HG03175 (cell line): ENCODE measurements around the gene TMPRSS6.

ENCODE experiments used
- ATAC-seq: cut with Tn5 transposase; IDR thresholded peaks from one replicate; pipeline ENCODE4 v1.9.1; 2021; ENCODE audit warnings: mild to moderate bottlenecking, moderate library complexity; ENCODE audit not compliant: unreplicated experiment

Gene TMPRSS6

DNA sequence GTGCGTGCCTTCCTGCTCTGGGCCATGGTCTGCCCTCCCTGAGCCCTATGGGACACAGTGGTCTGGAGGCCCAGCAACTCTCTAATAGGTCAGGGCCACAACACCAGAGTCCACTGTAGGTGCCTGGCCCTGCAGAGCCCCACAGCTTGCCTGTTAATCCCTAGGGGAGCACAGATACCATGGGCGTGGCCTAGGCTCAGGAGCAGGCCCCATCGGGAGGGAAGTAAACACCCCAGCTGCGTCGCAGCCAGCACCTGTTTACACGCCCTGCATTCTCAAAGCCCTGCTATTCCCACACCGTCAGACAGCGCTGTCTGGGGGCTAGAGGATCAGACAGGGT is 55.5 kb downstream of the TMPRSS6 start:
- ATAC-seq = no peak

DNA sequence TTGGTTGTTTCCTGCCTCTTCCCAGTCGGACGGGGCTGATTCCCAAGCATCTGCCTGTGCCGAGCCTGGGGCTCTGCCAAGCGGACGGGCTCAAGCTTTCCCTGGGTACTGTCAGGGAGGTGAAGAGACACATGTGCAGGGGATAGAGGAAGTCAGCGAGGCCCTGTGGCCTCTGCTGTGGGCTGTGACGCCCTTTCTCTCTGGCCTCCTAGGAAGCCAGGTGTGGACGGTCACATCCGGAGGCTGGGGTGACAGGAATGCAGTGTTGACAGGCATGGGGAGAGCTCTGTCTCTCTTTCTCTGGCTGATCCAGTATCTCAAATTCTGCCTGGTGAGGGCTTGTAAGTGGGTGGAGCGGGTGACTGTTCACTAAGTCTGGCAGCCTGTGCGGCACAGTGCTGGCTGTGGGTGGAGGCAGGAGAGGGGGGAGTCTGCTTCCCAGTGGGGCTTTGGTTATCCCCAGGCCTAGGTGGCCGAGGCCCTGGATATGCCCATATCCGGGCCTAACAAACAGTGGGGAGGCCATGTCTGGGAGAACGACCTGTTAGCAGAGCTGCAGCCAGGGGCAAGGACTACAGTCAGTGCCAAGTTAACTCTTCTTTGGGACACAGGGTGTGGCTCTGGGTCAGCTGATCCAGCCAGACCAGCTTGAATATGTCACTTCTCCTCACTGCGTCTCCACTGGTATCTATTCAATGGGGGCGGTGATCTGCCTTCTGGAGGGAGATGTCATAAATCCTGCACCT is 56.0 kb downstream of the TMPRSS6 start:
- no peak for ATAC-seq

DNA sequence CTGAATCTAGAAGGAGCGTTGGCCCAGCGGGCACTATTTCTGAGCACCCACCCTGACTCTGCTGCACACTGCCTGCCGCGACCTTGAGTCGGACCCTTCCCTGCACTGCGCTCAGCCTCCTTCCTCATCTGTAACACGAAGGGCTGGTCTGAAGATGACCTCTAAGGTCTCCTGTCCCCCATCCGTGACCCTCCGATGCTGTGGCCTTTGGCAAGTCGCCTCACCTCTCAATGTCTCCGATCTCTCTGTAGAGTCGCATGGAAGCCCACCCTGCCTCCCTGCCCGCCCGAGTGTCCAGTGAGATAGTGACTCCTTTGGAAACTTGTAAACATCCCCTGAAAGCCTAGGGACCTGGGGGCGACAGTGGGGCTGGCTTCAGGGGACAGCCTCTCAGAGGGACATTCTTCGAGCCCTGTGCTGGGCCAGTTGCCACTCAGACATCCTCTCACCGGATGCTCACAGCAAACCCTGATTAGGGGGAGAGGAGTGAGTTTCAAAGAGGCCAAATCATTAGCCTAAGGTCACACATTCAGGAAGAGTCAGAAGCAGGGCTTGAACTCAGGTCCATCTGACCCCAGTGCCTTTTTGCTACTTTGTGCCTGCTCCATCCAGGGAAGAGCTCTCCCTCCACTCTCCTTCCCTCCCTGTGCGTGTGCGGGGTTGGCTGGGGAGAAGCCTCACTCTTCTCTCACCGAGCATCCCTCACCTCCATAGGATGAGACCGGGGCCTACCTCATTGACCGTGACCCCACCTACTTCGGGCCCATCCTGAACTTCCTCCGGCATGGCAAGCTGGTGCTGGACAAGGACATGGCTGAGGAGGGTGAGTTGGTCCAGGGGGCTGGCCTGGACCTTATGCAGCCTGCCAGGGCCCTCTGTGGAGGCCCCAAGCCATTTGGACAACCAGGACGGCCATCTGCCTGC is 56.9 kb downstream of the TMPRSS6 start:
- ATAC-seq = no peak

DNA sequence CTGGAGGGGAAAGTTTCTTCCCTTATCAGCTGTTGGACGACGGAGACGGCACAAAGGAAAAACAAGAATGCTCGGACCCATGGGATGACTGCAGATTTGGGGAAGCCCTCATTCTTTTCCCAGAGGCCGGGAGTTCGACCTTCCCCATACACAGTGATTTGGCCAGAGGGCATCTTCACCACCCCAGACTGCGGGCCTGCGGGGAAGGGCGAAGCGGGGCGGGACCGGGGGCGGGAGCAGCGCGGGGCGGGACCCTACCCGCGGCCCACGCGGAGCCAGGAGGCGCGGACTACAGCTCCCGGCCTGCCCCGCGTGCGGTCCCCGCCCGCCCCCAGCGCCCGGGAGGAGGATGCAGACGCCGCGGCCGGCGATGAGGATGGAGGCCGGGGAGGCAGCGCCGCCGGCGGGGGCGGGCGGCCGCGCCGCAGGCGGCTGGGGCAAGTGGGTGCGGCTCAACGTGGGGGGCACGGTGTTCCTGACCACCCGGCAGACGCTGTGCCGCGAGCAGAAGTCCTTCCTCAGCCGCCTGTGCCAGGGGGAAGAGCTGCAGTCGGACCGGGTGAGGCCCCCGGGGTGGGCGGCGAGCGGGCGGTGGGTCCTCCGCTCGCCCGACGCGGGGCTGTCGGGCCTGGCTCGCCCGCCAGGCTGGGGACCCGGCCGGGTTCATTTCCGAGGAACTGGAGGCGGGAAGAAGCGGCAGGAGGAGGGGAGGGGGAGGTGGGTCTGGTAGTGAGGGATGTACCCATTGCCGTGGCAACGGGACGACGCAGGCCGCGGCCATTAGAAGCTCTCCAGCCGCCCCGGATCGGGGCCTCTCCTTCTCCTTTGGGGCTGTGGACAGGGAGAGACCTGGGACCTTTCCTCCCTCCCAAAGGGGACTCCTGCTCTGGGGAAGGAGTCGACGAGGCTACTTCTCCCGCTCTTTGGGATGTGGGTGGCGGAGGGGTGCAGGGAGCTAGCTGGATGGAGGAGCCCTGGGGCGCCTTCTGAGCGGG is 57.8 kb downstream of the TMPRSS6 start, which contains the start of gene KCTD17:
Gene KCTD17 (plus strand): TSS at position 352 of the 995 bp plus-strand sequence. CDS start 19 bp downstream, at position 371.
- ATAC-seq = peak; percentile 77

DNA sequence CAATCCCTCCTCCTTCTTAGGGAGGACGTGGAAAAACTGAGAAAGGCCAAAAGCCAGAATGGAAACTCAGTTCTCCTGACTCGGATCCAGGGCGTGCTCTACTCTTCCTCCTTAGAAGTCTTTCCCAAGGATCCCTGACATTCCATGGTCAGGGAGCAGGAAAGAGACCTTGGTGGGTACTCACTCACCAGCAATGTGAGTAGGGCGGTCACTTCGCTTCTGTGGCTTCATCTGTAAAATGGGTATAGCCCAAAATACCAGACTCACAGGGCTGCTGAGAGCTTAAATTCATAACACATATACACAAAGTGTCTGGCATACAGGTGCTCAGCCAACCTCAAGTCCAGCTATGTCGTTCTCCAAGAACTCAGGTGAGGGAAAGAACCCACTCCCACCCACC is 58.6 kb downstream of the TMPRSS6 start:
- no peak for ATAC-seq

DNA sequence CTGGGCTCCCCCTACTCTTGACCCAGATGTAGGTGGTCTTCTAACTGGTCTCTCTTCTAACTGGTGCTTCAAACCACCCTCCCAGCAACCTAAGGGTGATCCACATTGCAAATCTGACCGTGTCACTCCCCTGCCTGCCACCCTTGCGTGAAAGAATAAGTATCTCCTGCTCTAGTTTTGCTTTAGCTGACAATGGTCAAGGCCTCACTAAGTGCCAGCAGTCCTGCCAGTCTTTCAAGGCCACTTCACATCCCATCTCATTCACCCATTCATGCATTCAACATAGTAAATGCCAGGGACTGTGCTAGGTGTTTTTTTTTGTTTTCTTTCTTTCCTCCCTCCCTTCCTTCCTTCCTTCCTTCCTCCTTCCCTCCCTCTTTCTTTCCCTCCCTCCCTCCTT is 60.3 kb downstream of the TMPRSS6 start:
- no peak for ATAC-seq

DNA sequence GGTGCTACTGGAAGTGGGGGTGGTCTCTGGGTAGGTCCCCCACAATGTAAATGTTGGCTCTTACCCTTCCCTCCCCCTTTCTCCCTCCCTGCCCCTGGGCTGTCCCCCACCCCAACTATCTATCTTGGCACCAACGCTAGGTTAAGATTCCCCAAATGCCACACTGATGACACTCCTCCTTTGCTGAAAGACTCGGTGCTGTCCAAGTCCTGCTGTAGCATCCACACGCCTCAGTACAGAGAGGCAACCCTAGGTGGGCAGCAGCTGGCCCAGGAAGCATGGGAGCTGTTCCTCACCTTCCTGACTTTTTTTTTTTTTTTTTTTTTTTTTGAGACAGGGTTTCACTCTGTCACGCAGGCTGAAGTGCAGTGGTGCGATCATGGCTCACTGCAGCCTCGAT is 61.4 kb downstream of the TMPRSS6 start:
- no peak for ATAC-seq

DNA sequence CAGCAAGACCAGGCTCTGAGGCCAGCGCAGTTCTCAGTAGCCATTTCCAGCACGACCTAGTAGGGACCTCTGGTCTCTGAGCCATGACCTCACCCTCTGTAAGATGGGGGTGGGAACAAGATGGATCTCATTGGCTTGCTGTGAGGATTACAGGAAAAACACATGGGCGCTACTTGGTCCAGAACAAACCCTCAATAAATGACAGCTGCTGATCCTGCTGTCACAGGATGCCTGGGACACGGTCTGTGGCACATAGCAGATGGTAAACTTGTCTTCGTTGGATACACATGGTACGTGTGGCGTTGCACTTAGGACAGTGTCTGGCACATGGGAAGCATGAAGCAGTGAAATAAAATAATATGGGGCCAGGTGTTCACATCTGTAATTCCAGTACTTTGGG is 62.5 kb downstream of the TMPRSS6 start:
- no peak for ATAC-seq

DNA sequence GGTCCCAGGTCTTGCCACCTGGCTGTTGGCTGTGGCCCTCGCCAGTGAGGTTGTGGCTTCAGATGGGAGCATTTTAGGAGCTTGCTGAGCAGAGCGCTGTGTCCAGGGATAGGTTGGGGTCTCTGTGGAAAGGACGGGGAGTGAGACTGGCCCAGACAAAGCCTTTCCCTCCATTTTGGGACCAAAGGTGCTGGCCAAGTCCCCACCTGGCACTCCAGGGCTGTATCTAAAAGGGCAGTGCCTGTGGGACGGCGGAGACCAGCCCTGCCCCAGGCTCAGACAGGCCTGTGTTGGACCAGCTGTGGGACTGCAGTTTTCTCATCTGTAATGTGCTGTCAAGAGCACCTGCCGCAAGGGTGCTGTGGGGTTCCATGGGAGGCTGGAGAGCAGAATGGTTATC is 62.9 kb downstream of the TMPRSS6 start:
- no peak for ATAC-seq

DNA sequence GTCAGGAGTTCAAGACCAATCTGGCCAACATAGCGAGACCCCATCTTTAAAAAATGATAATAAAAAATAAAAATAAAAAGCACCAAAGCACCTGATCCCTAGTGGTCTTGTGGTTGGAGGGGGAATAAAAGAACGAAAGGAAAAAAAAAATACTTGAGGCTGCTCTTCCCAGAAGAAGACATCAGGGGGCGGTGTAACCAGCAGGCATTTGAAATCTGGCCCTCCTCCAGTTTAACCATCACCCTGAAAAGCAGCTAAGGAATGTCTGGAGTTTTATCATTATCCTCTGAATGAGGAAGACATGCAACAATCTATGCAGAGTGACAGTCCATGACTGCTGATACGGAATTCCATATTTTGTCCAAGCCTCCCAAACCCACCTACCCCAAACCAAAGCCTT is 63.6 kb downstream of the TMPRSS6 start:
- no peak for ATAC-seq

DNA sequence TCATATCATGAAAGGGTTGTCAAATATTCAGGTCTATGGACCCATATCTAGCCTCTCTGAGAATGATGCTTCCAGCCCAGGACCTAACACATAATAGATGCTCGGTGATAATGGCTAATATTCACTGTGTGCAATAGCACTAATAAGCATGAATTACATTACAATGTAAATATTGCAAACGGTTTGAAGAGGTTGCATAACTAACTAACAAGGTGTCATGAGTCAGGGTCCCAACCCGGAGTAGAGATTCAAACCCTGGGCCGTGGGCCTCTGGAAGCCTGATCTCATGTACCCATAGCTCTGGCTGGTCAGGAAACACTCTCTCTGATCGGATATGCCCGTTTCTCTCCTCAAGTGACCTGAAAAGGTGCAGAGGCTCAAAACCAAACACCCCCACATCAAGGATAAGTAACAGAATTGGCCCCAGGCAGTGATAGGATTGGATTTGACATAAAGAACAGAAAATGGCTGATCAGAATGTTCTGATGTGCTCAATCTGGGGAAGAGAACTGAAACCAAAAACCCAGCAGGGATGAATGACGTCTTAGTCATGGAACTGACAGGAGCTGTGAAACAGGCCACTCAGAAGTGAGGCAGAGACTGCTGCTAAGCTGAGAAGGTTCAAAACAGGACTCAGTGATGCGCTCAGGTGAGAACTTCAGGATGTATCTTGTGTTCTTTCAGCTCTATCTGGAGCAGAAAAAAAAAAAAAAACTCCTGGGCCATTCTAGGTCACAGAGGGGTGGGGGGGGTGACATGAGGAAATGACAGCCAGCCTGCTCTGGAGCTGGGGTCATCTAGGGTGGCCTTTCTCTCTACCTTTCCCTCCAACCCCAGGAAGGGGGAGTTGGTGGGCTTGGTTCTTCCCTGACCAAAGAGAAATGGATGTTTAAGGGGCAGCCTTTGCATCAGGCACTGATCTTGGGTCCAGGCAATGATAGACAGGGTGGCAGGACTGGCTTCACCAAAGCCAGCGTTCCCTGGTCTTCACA is 64.6 kb downstream of the TMPRSS6 start:
- no peak for ATAC-seq

DNA sequence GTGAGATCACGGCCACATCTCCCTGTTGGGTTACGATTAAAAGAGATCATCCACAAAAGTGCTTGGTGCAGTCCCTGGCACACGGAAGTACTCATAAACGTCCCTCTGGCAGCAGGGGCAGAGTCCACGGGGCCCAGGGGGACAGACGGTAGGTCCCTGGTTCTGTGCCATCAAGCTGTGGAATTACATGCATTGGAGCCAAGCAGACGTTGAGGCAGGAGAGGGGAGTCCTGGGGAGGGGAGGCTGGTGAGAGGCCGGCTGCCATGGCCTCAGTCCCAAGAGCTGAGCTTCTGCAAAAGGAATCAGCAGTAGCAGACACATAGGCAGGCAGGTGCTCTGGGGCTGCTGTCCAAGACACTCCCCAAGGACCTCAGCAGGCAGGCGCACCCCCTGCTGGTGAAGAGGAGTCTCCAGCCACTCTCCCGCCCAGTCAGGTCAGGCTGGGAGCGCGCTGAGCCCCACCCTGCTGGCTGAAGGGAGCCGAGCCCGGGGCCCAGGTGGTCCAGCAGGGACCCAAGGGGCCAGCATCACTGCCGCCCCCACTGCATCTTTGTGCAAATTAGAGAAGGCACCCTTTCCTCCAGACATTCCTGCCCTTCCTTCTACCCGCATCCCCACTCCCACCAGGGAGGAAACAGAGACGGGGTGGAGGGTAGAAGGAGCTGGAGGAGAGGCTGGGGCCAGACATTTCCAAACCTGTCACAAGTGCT is 65.5 kb downstream of the TMPRSS6 start:
- peak; percentile 53 for ATAC-seq

DNA sequence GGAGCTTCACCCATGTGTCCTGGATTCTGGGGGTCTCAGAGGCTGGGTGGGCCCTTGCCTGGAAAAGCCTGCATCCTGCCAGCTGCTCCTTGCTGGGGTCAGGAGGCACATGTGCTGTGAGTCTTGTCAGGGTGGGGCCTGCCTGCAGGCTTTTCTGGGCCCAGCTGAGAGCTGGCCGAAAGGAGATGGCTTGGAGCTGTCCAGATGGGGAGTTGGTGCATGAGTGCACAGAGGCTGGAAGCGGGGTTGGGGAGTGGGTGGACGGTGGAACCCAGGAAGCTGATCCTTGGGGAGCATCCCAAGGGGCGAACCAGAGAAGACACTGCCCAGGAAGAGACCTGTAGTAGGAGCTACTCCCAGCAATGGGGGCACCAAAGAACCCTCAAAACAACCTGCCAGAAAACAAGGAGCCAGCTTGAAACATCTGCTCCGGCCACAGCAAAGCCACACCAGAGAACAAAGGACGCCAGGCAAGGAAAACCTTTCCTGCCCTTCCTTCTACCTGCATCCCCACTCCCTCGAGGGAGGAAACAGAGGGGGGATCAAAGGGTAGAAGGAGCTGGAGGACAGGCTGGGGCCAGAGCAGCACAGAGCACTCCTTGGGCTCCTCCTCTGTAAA is 66.2 kb downstream of the TMPRSS6 start:
- no peak for ATAC-seq

DNA sequence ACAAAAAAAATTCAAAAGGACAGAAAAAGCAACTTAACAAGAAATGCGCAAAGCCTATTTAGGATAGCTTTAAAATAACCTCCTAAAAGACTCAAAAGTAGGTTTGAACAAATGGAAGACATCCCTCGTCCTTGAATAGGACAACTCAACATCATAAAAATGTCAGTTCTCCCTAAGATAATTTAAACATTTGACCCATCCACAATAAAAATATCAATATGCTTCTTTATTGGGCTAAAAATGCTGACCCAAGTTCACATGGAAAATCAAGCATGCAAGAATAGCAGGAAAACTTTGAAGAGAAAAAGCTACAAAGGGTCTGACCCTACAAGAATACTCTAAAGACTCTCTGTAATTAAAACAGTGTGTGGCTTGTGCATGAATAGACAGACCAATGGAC is 70.0 kb downstream of the TMPRSS6 start:
- ATAC-seq = no peak

DNA sequence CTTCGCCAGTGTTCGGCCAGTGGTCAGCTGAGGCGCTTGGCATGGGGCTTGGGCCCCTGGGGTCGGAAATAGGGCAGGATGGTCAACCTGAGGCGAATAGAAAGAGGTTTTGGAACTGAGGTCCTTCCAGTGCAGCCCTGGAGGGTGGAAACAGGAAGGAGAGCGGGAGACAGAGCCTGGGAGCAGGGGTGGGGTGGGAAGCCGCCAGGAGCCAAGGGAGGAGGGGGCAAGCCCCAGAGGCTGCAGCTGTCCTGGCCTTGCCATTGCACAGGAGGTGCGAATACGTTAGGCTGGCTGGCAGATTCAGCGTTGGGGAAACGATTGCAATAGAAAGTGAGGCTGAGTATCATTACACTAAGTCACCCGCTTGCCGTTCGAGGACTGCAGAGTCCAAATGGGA is 71.8 kb downstream of the TMPRSS6 start:
- no peak for ATAC-seq

DNA sequence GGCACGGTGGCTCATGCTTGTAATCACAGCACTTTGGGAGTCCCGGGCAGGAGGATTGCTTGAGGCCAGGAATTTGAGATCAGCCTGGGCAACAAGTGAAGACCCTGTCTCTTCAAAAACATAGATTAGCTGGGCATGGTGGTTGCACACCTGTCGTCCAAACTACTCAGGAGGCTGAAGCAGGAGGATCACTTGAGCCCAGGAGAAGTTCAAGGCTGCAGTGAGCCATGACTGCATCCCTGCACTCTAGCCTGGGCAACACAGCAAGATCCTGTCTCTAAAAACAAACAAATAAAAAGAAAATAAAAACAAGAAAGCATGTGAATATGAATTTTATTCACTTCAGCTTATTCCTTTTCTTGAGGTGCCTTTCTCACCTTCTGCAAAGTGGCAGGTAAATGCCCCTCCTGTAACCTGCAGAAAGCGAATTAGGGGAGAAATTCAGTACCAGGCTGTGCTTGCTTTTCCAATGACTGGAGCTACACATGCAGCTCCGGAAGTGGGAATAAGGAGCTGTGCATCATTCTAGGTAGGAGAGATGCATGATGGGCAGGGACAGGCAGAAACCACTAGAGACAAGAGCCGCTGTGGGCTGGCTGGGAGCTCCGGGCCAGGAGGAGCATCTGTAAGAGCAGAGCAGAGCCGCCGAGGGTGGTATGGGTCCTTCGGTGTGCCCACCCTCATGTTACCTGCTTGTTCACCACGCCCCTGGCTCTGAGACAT is 72.7 kb downstream of the TMPRSS6 start:
- ATAC-seq = no peak

DNA sequence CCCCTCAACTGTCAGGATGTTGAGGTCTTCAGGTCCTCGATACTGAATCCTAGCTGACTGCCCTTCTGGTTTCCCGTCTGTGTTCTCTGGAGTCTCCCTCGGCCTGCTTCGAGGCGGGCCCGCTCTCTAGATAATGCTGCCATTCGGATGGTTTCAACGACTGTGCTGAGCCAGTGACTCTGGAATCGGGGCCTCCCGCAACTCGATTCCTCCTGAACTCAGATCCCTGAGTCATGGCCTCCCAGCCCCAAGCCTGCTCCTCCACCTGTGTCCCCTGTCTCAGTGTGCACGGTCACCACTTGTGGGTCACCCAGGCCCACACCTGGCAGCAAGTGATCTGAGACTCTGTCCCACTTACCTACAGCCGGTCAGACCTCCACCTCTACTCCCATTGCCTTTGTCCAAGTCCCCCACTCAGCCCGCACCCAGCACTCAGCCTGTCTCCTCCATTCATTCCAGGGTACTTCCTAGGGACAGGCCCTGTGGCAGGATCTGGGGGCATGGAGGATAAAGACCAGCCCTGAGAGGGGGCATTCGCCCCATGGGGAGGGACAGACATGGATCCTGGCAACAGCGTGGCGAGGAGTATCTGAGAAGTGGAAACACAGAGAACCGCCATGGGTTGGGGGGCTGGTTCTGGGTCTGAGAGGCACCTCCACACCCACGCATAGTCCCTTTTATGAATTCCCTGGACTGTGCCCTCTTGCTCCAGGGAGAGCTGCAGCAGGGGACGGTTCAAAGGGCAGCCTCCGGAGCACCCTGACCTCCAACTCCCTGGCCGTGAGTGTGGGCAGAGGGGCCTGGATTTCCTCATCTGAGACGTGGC is 75.7 kb downstream of the TMPRSS6 start:
- ATAC-seq = no peak
